HepG2 (cell line): Measurements from ENCODE around the gene GLCE. TPM values are rescaled to one million over a fixed set of nuclear protein-coding genes. Genes with fewer than 3 reads are reported as not detected.

Experiments used
- ATAC-seq: fragments of 200-7000 bp; cut with Tn5 transposase; 3 replicates; pipeline ENCODE4 v1.9.1; 2020; ENCODE audit warnings: mild to moderate bottlenecking, moderate library complexity
- BruUV-seq: library from RNA; stranded (reverse); fragments of 400-500 nt; replicated peaks from 2 replicates; lab custom pipeline; 2021; lab: Mats Ljungman, UMichigan
- CTCF ChIA-PET: fragments of 300-600 bp; formaldehyde crosslinking; extraction: SDS; loops from one replicate; lab custom pipeline; 2021; ENCODE audit warnings: low total read pairs, inconsistent platforms, low intra/inter-chr PET ratio; lab: Yijun Ruan, JAX
- POLR2A ChIA-PET: fragments of 350-600 bp; sonication (Branson Sonifier 250); formaldehyde crosslinking; loops from one replicate; lab custom pipeline; 2020; ENCODE audit warnings: antibody characterized with exemption, inconsistent platforms; lab: Yijun Ruan, JAX
- DNase-seq: peaks from one replicate; pipeline ENCODE4 v3.0.0-alpha.2; 2015; ENCODE audit warnings: low spot score
- FAIRE-seq: peaks from 3 replicates; lab custom pipeline; 2011; peaks lifted over from hg19 to GRCh38; lab: Jason Lieb, UNC
- H2AFZ ChIP-seq: one replicate; pipeline ENCODE4 v1.6.1; 2011; ENCODE audit warnings: low read length, inconsistent platforms
- H3K27ac ChIP-seq: fragments of 300-600 bp; 3 replicates; pipeline ENCODE4 v1.8.0; 2011; ENCODE audit warnings: mixed run types, mild to moderate bottlenecking, mixed read lengths, low read length, inconsistent platforms; ENCODE audit not compliant: insufficient read depth; ENCODE audit errors: extremely low read length
- H3K27me3 ChIP-seq, 2 experiments: fragments of 200-600 bp in 1 of 2; 2 replicates in 1 of 2; 3 replicates in 1 of 2; pipeline versions ENCODE4 v1.6.0 to v1.8.0; 2011; ENCODE audit warnings: low read length in 2 of 2, mild to moderate bottlenecking in 2 of 2, moderate library complexity in 2 of 2, inconsistent platforms in 1 of 2; ENCODE audit not compliant: insufficient read depth in 2 of 2, control insufficient read depth in 1 of 2
- H3K36me3 ChIP-seq, 2 experiments: fragments of 200-600 bp in 1 of 2; replicated peaks in 1 of 2; 2 replicates in 1 of 2; 3 replicates in 1 of 2; pipeline versions ENCODE4 v1.5.1 to v1.8.0; 2011; ENCODE audit warnings: low read length in 2 of 2, inconsistent platforms in 1 of 2; ENCODE audit not compliant: insufficient read depth in 2 of 2, control insufficient read depth in 1 of 2
- H3K4me1 ChIP-seq: 2 replicates; pipeline ENCODE4 v1.5.1; 2012; ENCODE audit warnings: low read length, inconsistent platforms; ENCODE audit not compliant: insufficient read depth
- H3K4me2 ChIP-seq: 2 replicates; pipeline ENCODE4 v1.6.0; 2011; ENCODE audit warnings: low read depth, low read length, inconsistent platforms
- H3K4me3 ChIP-seq, 3 experiments: fragments of 200-600 bp in 1 of 3; sonication (generic), shearing (Covaris generic) in 1 of 3; replicated peaks in 1 of 3; 2 replicates each; pipeline ENCODE4 v1.5.1; 2011 to 2016; ENCODE audit warnings: low read length in 3 of 3, inconsistent platforms in 2 of 3, low read depth in 2 of 3, mild to moderate bottlenecking in 2 of 3, control low read depth in 1 of 3, mixed read lengths in 1 of 3; ENCODE audit not compliant: insufficient read depth in 1 of 3
- H3K79me2 ChIP-seq: one replicate; pipeline ENCODE4 v1.6.1; 2011; ENCODE audit warnings: low read length, inconsistent platforms; ENCODE audit not compliant: insufficient read depth
- H3K9ac ChIP-seq: 2 replicates; pipeline ENCODE4 v1.6.0; 2011; ENCODE audit warnings: mild to moderate bottlenecking, low read depth, low read length, inconsistent platforms; ENCODE audit not compliant: insufficient read depth
- H3K9me3 ChIP-seq: 2 replicates; pipeline ENCODE4 v1.5.1; 2012; ENCODE audit warnings: mild to moderate bottlenecking, low read length
- H4K20me1 ChIP-seq: 2 replicates; pipeline ENCODE4 v1.6.0; 2011; ENCODE audit warnings: inconsistent platforms, mild to moderate bottlenecking, low read length, moderate library complexity; ENCODE audit not compliant: insufficient read depth
- ATF3 ChIP-seq: sonication (generic); formaldehyde crosslinking; IDR thresholded peaks from 2 replicates; pipeline ENCODE4 v1.4.0; 2020; ENCODE audit warnings: missing genetic modification reagents
- FOXA3 ChIP-seq: IDR thresholded peaks from 2 replicates; pipeline ENCODE4 v1.6.1; 2016; ENCODE audit warnings: missing genetic modification reagents, missing compliant biosample characterization
- GABPB1 ChIP-seq: IDR thresholded peaks from 2 replicates; pipeline ENCODE4 v1.6.1; 2016; ENCODE audit warnings: mild to moderate bottlenecking, missing genetic modification reagents, moderate library complexity, missing compliant biosample characterization
- HMGXB3 ChIP-seq: sonication (generic); formaldehyde crosslinking; IDR thresholded peaks from 2 replicates; pipeline ENCODE4 v1.4.0; 2020; ENCODE audit warnings: missing genetic modification reagents, borderline replicate concordance
- HNF4G ChIP-seq, 2 experiments: sonication (generic) in 1 of 2; formaldehyde crosslinking in 1 of 2; IDR thresholded peaks; 2 replicates each; pipeline versions ENCODE4 v1.4.0 to v1.6.1; 2011 to 2020; ENCODE audit warnings: borderline replicate concordance in 2 of 2, low read depth in 2 of 2, mild to moderate bottlenecking in 2 of 2, low read length in 1 of 2, missing genetic modification reagents in 1 of 2, moderate library complexity in 1 of 2
- KDM6A ChIP-seq: IDR thresholded peaks from 2 replicates; pipeline ENCODE4 v1.6.1; 2016; ENCODE audit warnings: low read depth
- MIER2 ChIP-seq: IDR thresholded peaks from 2 replicates; pipeline ENCODE4 v1.6.1; 2016; ENCODE audit warnings: missing biosample characterization, missing genetic modification reagents
- SPEN ChIP-seq: sonication (generic); formaldehyde crosslinking; IDR thresholded peaks from 2 replicates; pipeline ENCODE4 v1.5.1; 2020; ENCODE audit warnings: low read depth, mild to moderate bottlenecking, missing genetic modification reagents
- SRSF4 ChIP-seq: fragments of 200-400 bp; formaldehyde crosslinking; IDR thresholded peaks from one replicate; pipeline ENCODE4 v1.6.1; 2018; ENCODE audit warnings: mild to moderate bottlenecking, low read depth, low read length, moderate library complexity; ENCODE audit not compliant: poor library complexity, severe bottlenecking
- THAP7 ChIP-seq: sonication (generic); formaldehyde crosslinking; IDR thresholded peaks from 2 replicates; pipeline ENCODE4 v1.8.1; 2023; ENCODE audit warnings: mild to moderate bottlenecking, missing genetic modification reagents
- YEATS2 ChIP-seq: sonication (generic); formaldehyde crosslinking; IDR thresholded peaks from 2 replicates; pipeline ENCODE4 v1.4.0; 2020; ENCODE audit warnings: missing genetic modification reagents, borderline replicate concordance
- ZBTB39 ChIP-seq: sonication (generic); formaldehyde crosslinking; IDR thresholded peaks from 2 replicates; pipeline ENCODE4 v1.5.0; 2020; ENCODE audit warnings: missing genetic modification reagents
- ZMAT3 ChIP-seq: sonication (generic); formaldehyde crosslinking; conservative IDR thresholded peaks from 2 replicates; pipeline ENCODE4 v1.7.0; 2021; ENCODE audit warnings: missing genetic modification reagents
- ZNF44 ChIP-seq: sonication (generic); formaldehyde crosslinking; IDR thresholded peaks from 2 replicates; pipeline ENCODE4 v1.5.1; 2020; ENCODE audit warnings: mild to moderate bottlenecking, missing genetic modification reagents
- ZNF784 ChIP-seq: sonication (generic); formaldehyde crosslinking; IDR thresholded peaks from 2 replicates; pipeline ENCODE4 v1.5.1; 2020; ENCODE audit warnings: missing genetic modification reagents, mild to moderate bottlenecking, borderline replicate concordance
- WGBS: methylation state at CpG from one replicate; pipeline ENCODE4 v1.1.6; 2017; ENCODE audit warnings: low lambda C conversion rate; 5-methylcytosine and 5-hydroxymethylcytosine counted together
- in situ Hi-C: cut with HindIII; loops from 2 replicates; pipeline ENCODE4 v1.10.0; 2017; ENCODE audit warnings: low pct_unique_long_range_greater_than_20kb; ENCODE audit not compliant: extremely low pct_ligation_motif_present
- intact Hi-C: fragments of 100-400 bp; cut with micrococcal nuclease; formaldehyde crosslinking; loops from one replicate; pipeline ENCODE4 v1.10.0; 2022; ENCODE audit not compliant: unreplicated experiment
- polyA plus RNA-seq, 8 experiments: library from polyadenylated mRNA; depleted of rRNA in 3 of 8; stranded (reverse) in 7 of 8; unstranded in 1 of 8; fragments of >200 nt; fragmentation: Illumina TruSeq in 4 of 8; extraction: Trizol in 4 of 8; gene quantifications; 2 replicates each; pipeline versions ENCODE4 v1.2.1 to v1.2.3, GENCODE V29; 2011 to 2016; ENCODE audit warnings: low read depth in 4 of 8, missing spikeins in 1 of 8, mixed read lengths in 1 of 8; ENCODE audit not compliant: insufficient read depth in 1 of 8
- total RNA-seq, 5 experiments: library from RNA; depleted of rRNA; stranded (reverse); fragments of >200 nt; fragmentation: Illumina TruSeq; extraction: Trizol; gene quantifications; 2 replicates each; pipeline ENCODE4 v1.2.3, GENCODE V29; 2016; ENCODE audit warnings: low read depth in 1 of 5

GLCE gene
- total and polyA plus RNA-seq, 2 of the 13 experiments (the other 11 are each of a cell fraction or from before 2014, with no cell fraction given): 12.9 to 23.4 TPM

- no peaks in the 10 kb centered on the region for H3K36me3 ChIP-seq
- no TSS peak for BruUV-seq
- H2AFZ ChIP-seq: no peak overlapping the region
- intact Hi-C loops (no loop called here), in situ Hi-C loops (no loop called here)
- H4K20me1 ChIP-seq: no peaks in the 10 kb centered on the region
- no peaks in the 10 kb centered on the region for H3K79me2 ChIP-seq
- H3K4me1 ChIP-seq: peaks cover 51% of the 10 kb centered on the region
- ChIA-PET CTCF (no interaction called here), POLR2A (interaction anchor here (0.7 to 3.5 kb wide), 2 partner anchors 35 to 98 kb away, joined by 3 to 29 read pairs; partner anchors contain the start of gene GLCE)
- H3K9ac ChIP-seq: no peak overlapping the region
- peak overlapping the region in 1 of 3 experiments; percentile 16; a peak in 1 of 6 replicates for H3K4me3 ChIP-seq
- peak; percentile 67 for FAIRE-seq
- no peaks in the 10 kb centered on the region for H3K9me3 ChIP-seq
- peak; percentile 80 for DNase-seq
- H3K27me3 ChIP-seq: peaks cover 1 to 12% of the 10 kb centered on the region in 2 experiments; a peak in 1 of 5 replicates
- H3K27ac ChIP-seq: no peak overlapping the region
- peak overlapping the region; percentile 59 for H3K4me2 ChIP-seq
- ATAC-seq: peak; percentile 89
- WGBS: 0% methylated on average over 3 of the region's 3 CpGs
- TF ChIP-seq HMGXB3 (peak; percentile 86; the same call in 1 of the 2 replicates), FOXA3 (CRISPR knock-in tag) (peak; percentile 95), SPEN (peak; percentile 59; the same call in 1 of the 2 replicates), ZMAT3 (CRISPR knock-in tag) (0 out of 2 replicates have a peak, but pooled peaks have one; percentile 43), MIER2 (CRISPR knock-in tag) (0 out of 2 replicates have a peak, but pooled peaks have one; percentile 37), SRSF4 (no peak), GABPB1 (CRISPR knock-in tag) (peak; percentile 37; the same call in 1 of the 2 replicates), THAP7 (0 out of 2 replicates have a peak, but pooled peaks have one; percentile 48), ZNF784 (CRISPR knock-in tag) (peak; percentile 56; the same call in 1 of the 2 replicates), ZNF44 (0 out of 2 replicates have a peak, but pooled peaks have one; percentile 54), HNF4G (IDR thresholded peaks at IDR 0.05; ENCODE audit: borderline replicate concordance, low read depth, low read length) (peak; percentile 46), HNF4G (CRISPR knock-in tag; IDR thresholded peaks at IDR 0.05; ENCODE audit: borderline replicate concordance, low read depth) (no peak), ATF3 (peak; percentile 86), YEATS2 (CRISPR knock-in tag) (peak; percentile 70; the same call in 1 of the 2 replicates), KDM6A (peak; percentile 77), ZBTB39 (CRISPR knock-in tag) (peak; percentile 99)
These were observed 34.4 kb upstream of the GLCE start for GRCh38 chr15:69126054-69126469.
